ENCODE measurements around the gene CAPN12. TPM values are rescaled to one million over a fixed set of nuclear protein-coding genes. Genes with fewer than 3 reads are reported as not detected.
"Not testable (repeated sequence)": the region's sequence is repeated elsewhere in the genome, so short reads cannot be mapped to it uniquely, and the experiment has no call there.

CAPN12 gene
- under 1 TPM in 1 of 4 donors, not detected in 3; 0.42 TPM for total RNA-seq

- Histone ChIP-seq H3K4me1 (no peaks in the 10 kb centered on the region), H3K27me3 (no peaks in the 10 kb centered on the region), H3K9me3 (no peaks in the 10 kb centered on the region), H3K4me3 (no peak within 1 kb of the TSS), H3K36me3 (no peaks in the 10 kb centered on the region), H3K27ac (no peak within 1 kb of the TSS)
- ATAC-seq (no peak), DNase-seq (no peak)
- intact Hi-C loops (cut with DNase I; ENCODE audit: low total_unique reads) = no loop called here
- TF ChIP-seq CTCF (IDR thresholded peaks at IDR 0.05 in 4 of 5, conservative IDR thresholded peaks at IDR 0.05 in 1 of 5) (no peak), POLR2A (IDR thresholded peaks at IDR 0.05) (no peak)
- in situ Hi-C loops (cut with MboI; ENCODE audit: low sequenced_read_pairs in 4 of 4) = loop anchor here in 2 of 4 donors (25.0 kb wide), 1 partner anchor 168 kb away; the partner anchor contains the start of gene CCER2 (in 2 of the 2)
These were observed at the start of gene CAPN12 for GRCh38 chr19:38744298-38744681. TSS of gene CAPN12 (minus strand) at chr19:38744474. CDS start at chr19:38744165, 309 bp downstream.

GRCh38 chr19:38793671-38794070, 49.4 kb upstream of the CAPN12 start:
- H3K36me3 ChIP-seq = no peaks in the 10 kb centered on the region
- no peak for ATAC-seq
- intact Hi-C loops (cut with DNase I; ENCODE audit: low total_unique reads) (no loop called here), in situ Hi-C loops (cut with MboI; ENCODE audit: low sequenced_read_pairs in 4 of 4) (no loop called here)
- TF ChIP-seq CTCF (IDR thresholded peaks at IDR 0.05 in 4 of 5, conservative IDR thresholded peaks at IDR 0.05 in 1 of 5) (no peak), POLR2A (IDR thresholded peaks at IDR 0.05) (no peak)
- no peaks in the 10 kb centered on the region for H3K4me1 ChIP-seq
- peaks cover 0 to 5% (median 4%) of the 10 kb centered on the region in 3 donors for H3K27me3 ChIP-seq
- no peaks in the 10 kb centered on the region for H3K9me3 ChIP-seq
- no peak for DNase-seq
- H3K27ac ChIP-seq = no peak overlapping the region
- no peak overlapping the region for H3K4me3 ChIP-seq

- Histone ChIP-seq H3K9me3 (no peaks in the 10 kb centered on the region), H3K4me1 (no peaks in the 10 kb centered on the region), H3K4me3 (no peak overlapping the region), H3K27ac (no peak overlapping the region), H3K36me3 (no peaks in the 10 kb centered on the region), H3K27me3 (peaks cover 0 to 5% (median 4%) of the 10 kb centered on the region in 3 donors)
- DNase-seq (no peak), ATAC-seq (no peak)
- TF ChIP-seq POLR2A (IDR thresholded peaks at IDR 0.05) (no peak), CTCF (IDR thresholded peaks at IDR 0.05 in 4 of 5, conservative IDR thresholded peaks at IDR 0.05 in 1 of 5) (no peak)
- in situ Hi-C loops (cut with MboI; ENCODE audit: low sequenced_read_pairs in 4 of 4) = no loop called here
- intact Hi-C loops (cut with DNase I; ENCODE audit: low total_unique reads) = no loop called here
These were observed 48.9 kb upstream of the CAPN12 start for GRCh38 chr19:38793177-38793576.

GRCh38 chr19:38792250-38793111, 48.2 kb upstream of the CAPN12 start:
- no peak for DNase-seq
- Histone ChIP-seq H3K27me3 (peaks cover 0 to 5% (median 4%) of the 10 kb centered on the region in 3 donors), H3K9me3 (no peaks in the 10 kb centered on the region), H3K27ac (no peak overlapping the region), H3K36me3 (no peaks in the 10 kb centered on the region), H3K4me1 (no peaks in the 10 kb centered on the region), H3K4me3 (peak overlapping the region; percentile 19 to 39 (median 34))
- ATAC-seq = no peak
- intact Hi-C loops (cut with DNase I; ENCODE audit: low total_unique reads) = no loop called here
- no peak for TF ChIP-seq POLR2A (IDR thresholded peaks at IDR 0.05)
- no peak for TF ChIP-seq CTCF (IDR thresholded peaks at IDR 0.05 in 4 of 5, conservative IDR thresholded peaks at IDR 0.05 in 1 of 5)
- in situ Hi-C loops (cut with MboI; ENCODE audit: low sequenced_read_pairs in 4 of 4) = no loop called here

- intact Hi-C loops (cut with DNase I; ENCODE audit: low total_unique reads); in situ Hi-C loops (cut with MboI; ENCODE audit: low sequenced_read_pairs in 4 of 4); H3K36me3 ChIP-seq; DNase-seq; H3K9me3 ChIP-seq; H3K27ac ChIP-seq; H3K27me3 ChIP-seq; H3K4me1 ChIP-seq: not testable (repeated sequence)
- peak overlapping the region in 1 of 4 donors; percentile 35 for H3K4me3 ChIP-seq
- peak; percentile 51 to 53 for ATAC-seq
These were observed 47.3 kb upstream of the CAPN12 start for GRCh38 chr19:38791451-38792064.

GRCh38 chr19:38790507-38791403, 46.5 kb upstream of the CAPN12 start:
- H3K9me3 ChIP-seq; DNase-seq; H3K27me3 ChIP-seq; intact Hi-C loops (cut with DNase I; ENCODE audit: low total_unique reads); H3K36me3 ChIP-seq; H3K4me1 ChIP-seq; H3K27ac ChIP-seq; in situ Hi-C loops (cut with MboI; ENCODE audit: low sequenced_read_pairs in 4 of 4); ATAC-seq: not testable (repeated sequence)
- peak overlapping the region in 1 of 4 donors; percentile 35 for H3K4me3 ChIP-seq
